Femur (tissue), 1 donor: Measurements from ENCODE around the gene CACNG4.

ENCODE experiments used
- DNase-seq: peaks from one replicate; pipeline ENCODE4 v3.0.0-alpha.2; 2017

Gene CACNG4

GRCh38 chr17:67072885-67073284, 108.4 kb downstream of the CACNG4 start:
- DNase-seq, result no peak

GRCh38 chr17:67074781-67075180, 110.3 kb downstream of the CACNG4 start:
- no peak for DNase-seq

- DNase-seq, result no peak
Observed at GRCh38 chr17:67076290-67076689, 111.8 kb downstream of the CACNG4 start.

- DNase-seq, result no peak
Observed at GRCh38 chr17:67078292-67078691, 113.8 kb downstream of the CACNG4 start.

GRCh38 chr17:67079491-67079890, 115.0 kb downstream of the CACNG4 start:
- DNase-seq, result no peak

- no peak for DNase-seq
Observed at GRCh38 chr17:67080804-67081203, 116.3 kb downstream of the CACNG4 start.

GRCh38 chr17:67082107-67082506, 117.6 kb downstream of the CACNG4 start:
- DNase-seq, result no peak
